Measurements from ENCODE around the gene IL15RA. TPM values are rescaled to one million over a fixed set of nuclear protein-coding genes. Genes with fewer than 3 reads are reported as not detected.
A peak's percentile ranks its signal among the peaks of the same experiment; 100 is the strongest.

Gene IL15RA
- total and polyA plus RNA-seq, 4 donors = 6.6 to 10.7 (median 9.4) TPM

DNA sequence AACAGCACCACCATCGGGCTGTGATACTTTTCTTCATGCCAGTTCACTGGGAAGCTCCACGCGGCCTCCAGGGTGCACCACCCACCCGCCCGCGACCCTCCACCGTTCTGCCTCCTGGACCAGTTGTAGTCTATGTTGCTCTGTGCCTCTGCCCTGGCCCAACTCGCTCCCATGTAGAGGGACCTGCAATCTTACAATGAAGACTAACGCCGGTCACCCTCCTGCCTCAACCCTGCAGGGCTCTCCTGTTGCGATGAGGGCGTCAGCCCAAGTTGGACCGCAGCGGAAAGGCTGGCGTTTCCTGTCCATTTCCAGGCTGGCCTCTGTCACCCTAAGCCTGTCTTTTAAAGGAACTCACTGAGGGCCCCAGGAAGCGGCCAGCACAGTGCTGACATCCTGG is 34.9 kb downstream of the IL15RA start:
- WGBS = 61% methylated on average over 16 of the region's 16 CpGs
- no peaks in the 10 kb centered on the region for H3K27me3 ChIP-seq (ENCODE audit: control insufficient read depth in 4 of 4, insufficient read depth in 4 of 4, low read length in 3 of 4)
- peaks cover 2 to 9% (median 6%) of the 10 kb centered on the region in 4 donors for H3K36me3 ChIP-seq (ENCODE audit: control insufficient read depth in 4 of 4, insufficient read depth in 3 of 4, low read depth in 1 of 4, low read length in 3 of 4)
- TF ChIP-seq, protein P1, sequence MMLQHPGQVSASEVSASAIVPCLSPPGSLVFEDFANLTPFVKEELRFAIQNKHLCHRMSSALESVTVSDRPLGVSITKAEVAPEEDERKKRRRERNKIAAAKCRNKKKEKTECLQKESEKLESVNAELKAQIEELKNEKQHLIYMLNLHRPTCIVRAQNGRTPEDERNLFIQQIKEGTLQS (IDR thresholded peaks at IDR 0.05) = no peak
- TF ChIP-seq, protein P2, sequence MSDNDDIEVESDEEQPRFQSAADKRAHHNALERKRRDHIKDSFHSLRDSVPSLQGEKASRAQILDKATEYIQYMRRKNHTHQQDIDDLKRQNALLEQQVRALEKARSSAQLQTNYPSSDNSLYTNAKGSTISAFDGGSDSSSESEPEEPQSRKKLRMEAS (IDR thresholded peaks at IDR 0.05) = peak; percentile 32
- peak; percentile 93 for TF ChIP-seq NR2F2 (IDR thresholded peaks at IDR 0.05)
- TF ChIP-seq RXRA (IDR thresholded peaks at IDR 0.05) = no peak
- TF ChIP-seq, protein P3, sequence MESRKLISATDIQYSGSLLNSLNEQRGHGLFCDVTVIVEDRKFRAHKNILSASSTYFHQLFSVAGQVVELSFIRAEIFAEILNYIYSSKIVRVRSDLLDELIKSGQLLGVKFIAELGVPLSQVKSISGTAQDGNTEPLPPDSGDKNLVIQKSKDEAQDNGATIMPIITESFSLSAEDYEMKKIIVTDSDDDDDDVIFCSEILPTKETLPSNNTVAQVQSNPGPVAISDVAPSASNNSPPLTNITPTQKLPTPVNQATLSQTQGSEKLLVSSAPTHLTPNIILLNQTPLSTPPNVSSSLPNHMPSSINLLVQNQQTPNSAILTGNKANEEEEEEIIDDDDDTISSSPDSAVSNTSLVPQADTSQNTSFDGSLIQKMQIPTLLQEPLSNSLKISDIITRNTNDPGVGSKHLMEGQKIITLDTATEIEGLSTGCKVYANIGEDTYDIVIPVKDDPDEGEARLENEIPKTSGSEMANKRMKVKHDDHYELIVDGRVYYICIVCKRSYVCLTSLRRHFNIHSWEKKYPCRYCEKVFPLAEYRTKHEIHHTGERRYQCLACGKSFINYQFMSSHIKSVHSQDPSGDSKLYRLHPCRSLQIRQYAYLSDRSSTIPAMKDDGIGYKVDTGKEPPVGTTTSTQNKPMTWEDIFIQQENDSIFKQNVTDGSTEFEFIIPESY (IDR thresholded peaks at IDR 0.05) = no peak
- TF ChIP-seq RAD21 (IDR thresholded peaks at IDR 0.05) = peak in 1 of 2 donors; percentile 20
- peak; percentile 44 for TF ChIP-seq SP1 (IDR thresholded peaks at IDR 0.05)
- H3K4me1 ChIP-seq (ENCODE audit: control insufficient read depth in 4 of 4, insufficient read depth in 4 of 4, low read length in 3 of 4) = peaks cover 0 to 4% (median 0%) of the 10 kb centered on the region in 4 donors
- no peak overlapping the region for H3K9ac ChIP-seq (ENCODE audit: low read depth in 1 of 2, low read length in 2 of 2)
- no peak for DNase-seq (ENCODE audit: low spot score)
- no peak overlapping the region for H3K4me3 ChIP-seq (ENCODE audit: low read depth in 1 of 3, low read length in 3 of 3)
- H3K27ac ChIP-seq (ENCODE audit: low read depth in 1 of 2, low read length in 2 of 2) = peak overlapping the region; percentile 64 to 65
- H3K9me3 ChIP-seq (ENCODE audit: control insufficient read depth in 4 of 4, low read length in 3 of 4) = no peaks in the 10 kb centered on the region

DNA sequence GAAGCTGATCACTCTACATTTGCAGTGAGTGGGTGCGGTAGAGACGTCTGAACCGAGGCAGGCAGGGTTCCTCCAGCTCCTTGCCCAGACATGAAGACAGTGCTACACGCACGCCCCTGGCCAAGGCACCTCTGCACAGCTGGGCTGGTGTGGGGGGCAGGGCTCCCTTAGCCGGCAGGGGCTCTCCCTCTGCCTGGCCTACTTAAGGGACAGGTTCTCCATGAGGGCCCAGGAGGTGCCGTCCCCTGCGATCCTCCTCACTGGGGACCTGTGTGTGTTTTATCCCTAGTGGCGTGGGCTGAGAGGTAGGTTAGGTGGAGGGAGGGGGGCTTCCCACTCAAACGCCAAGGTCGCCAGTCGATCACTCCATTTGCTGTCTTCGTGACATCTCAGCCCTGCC is 35.3 kb downstream of the IL15RA start:
- Histone ChIP-seq H3K36me3 (ENCODE audit: control insufficient read depth in 4 of 4, insufficient read depth in 3 of 4, low read depth in 1 of 4, low read length in 3 of 4) (peaks cover 4 to 12% (median 11%) of the 10 kb centered on the region in 4 donors), H3K27me3 (ENCODE audit: control insufficient read depth in 4 of 4, insufficient read depth in 4 of 4, low read length in 3 of 4) (no peaks in the 10 kb centered on the region), H3K9me3 (ENCODE audit: control insufficient read depth in 4 of 4, low read length in 3 of 4) (no peaks in the 10 kb centered on the region), H3K4me1 (ENCODE audit: control insufficient read depth in 4 of 4, insufficient read depth in 4 of 4, low read length in 3 of 4) (peaks cover 0 to 4% (median 0%) of the 10 kb centered on the region in 4 donors), H3K4me3 (ENCODE audit: low read depth in 1 of 3, low read length in 3 of 3) (no peak overlapping the region), H3K9ac (ENCODE audit: low read depth in 1 of 2, low read length in 2 of 2) (peak overlapping the region in 1 of 2 donors; percentile 17), H3K27ac (ENCODE audit: low read depth in 1 of 2, low read length in 2 of 2) (peak overlapping the region; percentile 64 to 65)
- DNase-seq (ENCODE audit: low spot score) = no peak
- WGBS = 78% methylated on average over 13 of the region's 13 CpGs
- TF ChIP-seq NR2F2 (IDR thresholded peaks at IDR 0.05) = no peak
- TF ChIP-seq, protein P4, sequence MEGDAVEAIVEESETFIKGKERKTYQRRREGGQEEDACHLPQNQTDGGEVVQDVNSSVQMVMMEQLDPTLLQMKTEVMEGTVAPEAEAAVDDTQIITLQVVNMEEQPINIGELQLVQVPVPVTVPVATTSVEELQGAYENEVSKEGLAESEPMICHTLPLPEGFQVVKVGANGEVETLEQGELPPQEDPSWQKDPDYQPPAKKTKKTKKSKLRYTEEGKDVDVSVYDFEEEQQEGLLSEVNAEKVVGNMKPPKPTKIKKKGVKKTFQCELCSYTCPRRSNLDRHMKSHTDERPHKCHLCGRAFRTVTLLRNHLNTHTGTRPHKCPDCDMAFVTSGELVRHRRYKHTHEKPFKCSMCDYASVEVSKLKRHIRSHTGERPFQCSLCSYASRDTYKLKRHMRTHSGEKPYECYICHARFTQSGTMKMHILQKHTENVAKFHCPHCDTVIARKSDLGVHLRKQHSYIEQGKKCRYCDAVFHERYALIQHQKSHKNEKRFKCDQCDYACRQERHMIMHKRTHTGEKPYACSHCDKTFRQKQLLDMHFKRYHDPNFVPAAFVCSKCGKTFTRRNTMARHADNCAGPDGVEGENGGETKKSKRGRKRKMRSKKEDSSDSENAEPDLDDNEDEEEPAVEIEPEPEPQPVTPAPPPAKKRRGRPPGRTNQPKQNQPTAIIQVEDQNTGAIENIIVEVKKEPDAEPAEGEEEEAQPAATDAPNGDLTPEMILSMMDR (IDR thresholded peaks at IDR 0.05; ENCODE audit: low read depth, low read length, missing input control) = no peak
- no peak for TF ChIP-seq FOXA2 (IDR thresholded peaks at IDR 0.05)
- TF ChIP-seq, protein P3 (IDR thresholded peaks at IDR 0.05) = no peak
- TF ChIP-seq JUND (IDR thresholded peaks at IDR 0.05) = no peak
- TF ChIP-seq, protein P1 (IDR thresholded peaks at IDR 0.05) = no peak
- TF ChIP-seq FOXA1 (IDR thresholded peaks at IDR 0.05) = no peak
- no peak for TF ChIP-seq HNF4G (IDR thresholded peaks at IDR 0.05)
- no peak for TF ChIP-seq EGR1 (IDR thresholded peaks at IDR 0.05; ENCODE audit: low read depth in 2 of 2)
- TF ChIP-seq HNF4A (conservative IDR thresholded peaks at IDR 0.05) = no peak
- TF ChIP-seq RXRA (IDR thresholded peaks at IDR 0.05) = no peak
- no peak for TF ChIP-seq SP1 (IDR thresholded peaks at IDR 0.05)
